Mesendoderm (in vitro differentiated cells): Measurements from ENCODE around the gene TBC1D23.

Experiments used
- DNase-seq: peaks from one replicate; pipeline ENCODE4 v3.0.0; 2013
- H2AK5ac ChIP-seq: 2 replicates; pipeline ENCODE4 v1.6.1; 2013; ENCODE audit warnings: low read length, inconsistent platforms
- H2BK120ac ChIP-seq: 2 replicates; pipeline ENCODE4 v1.6.1; 2013; ENCODE audit warnings: low read depth, mild to moderate bottlenecking, low read length, moderate library complexity, mixed read lengths
- H2BK15ac ChIP-seq: replicated peaks from 2 replicates; pipeline ENCODE4 v1.6.1; 2013; ENCODE audit warnings: low read depth, mild to moderate bottlenecking, moderate library complexity
- H2BK5ac ChIP-seq: 2 replicates; pipeline ENCODE4 v1.6.1; 2013; ENCODE audit warnings: low read length, inconsistent platforms
- H3K18ac ChIP-seq: 2 replicates; pipeline ENCODE4 v1.6.1; 2013; ENCODE audit warnings: mild to moderate bottlenecking, low read length, mixed read lengths
- H3K23ac ChIP-seq: one replicate; pipeline ENCODE4 v1.6.1; 2013; ENCODE audit warnings: low read length
- H3K27ac ChIP-seq: 2 replicates; pipeline ENCODE4 v1.5.1; 2013; ENCODE audit warnings: low read depth, mild to moderate bottlenecking, inconsistent platforms, low read length, moderate library complexity
- H3K27me3 ChIP-seq: 2 replicates; pipeline ENCODE4 v1.6.1; 2013; ENCODE audit warnings: low read length, control low read depth, mild to moderate bottlenecking, inconsistent platforms; ENCODE audit not compliant: insufficient read depth, poor library complexity
- H3K36me3 ChIP-seq: 2 replicates; pipeline ENCODE4 v1.6.1; 2013; ENCODE audit warnings: low read length, inconsistent platforms; ENCODE audit not compliant: control insufficient read depth, insufficient read depth
- H3K4ac ChIP-seq: one replicate; pipeline ENCODE4 v1.6.1; 2013; ENCODE audit warnings: low read depth, mild to moderate bottlenecking, low read length, moderate library complexity
- H3K4me1 ChIP-seq: 2 replicates; pipeline ENCODE4 v1.6.1; 2013; ENCODE audit warnings: low read depth, low read length, inconsistent platforms; ENCODE audit not compliant: control insufficient read depth
- H3K4me2 ChIP-seq: 2 replicates; pipeline ENCODE4 v1.6.1; 2013; ENCODE audit warnings: low read length
- H3K4me3 ChIP-seq: 2 replicates; pipeline ENCODE4 v1.5.1; 2013; ENCODE audit warnings: mild to moderate bottlenecking, low read length
- H3K56ac ChIP-seq: one replicate; pipeline ENCODE4 v1.6.1; 2013; ENCODE audit warnings: low read length
- H3K79me1 ChIP-seq: 2 replicates; pipeline ENCODE4 v1.6.1; 2013; ENCODE audit warnings: low read length, inconsistent platforms
- H3K79me2 ChIP-seq: 2 replicates; pipeline ENCODE4 v1.6.1; 2013; ENCODE audit warnings: mild to moderate bottlenecking, low read length; ENCODE audit not compliant: control insufficient read depth, insufficient read depth
- H3K9ac ChIP-seq: 2 replicates; pipeline ENCODE4 v1.6.1; 2013; ENCODE audit warnings: low read length, inconsistent platforms
- H4K5ac ChIP-seq: one replicate; pipeline ENCODE4 v1.6.1; 2013; ENCODE audit warnings: low read length
- H4K8ac ChIP-seq: one replicate; pipeline ENCODE4 v1.6.1; 2013; ENCODE audit warnings: low read depth, mild to moderate bottlenecking, control low read depth, low read length, moderate library complexity
- WGBS: extraction: QIAGEN DNeasy Blood & Tissue Kit; methylation state at CpG from one replicate; pipeline ENCODE4 v1.1.7; 2013; ENCODE audit warnings: low lambda C conversion rate, missing lambda C conversion rate; ENCODE audit not compliant: insufficient coverage; ENCODE audit errors: extremely low coverage; 5-methylcytosine and 5-hydroxymethylcytosine counted together

The TBC1D23 gene

DNA sequence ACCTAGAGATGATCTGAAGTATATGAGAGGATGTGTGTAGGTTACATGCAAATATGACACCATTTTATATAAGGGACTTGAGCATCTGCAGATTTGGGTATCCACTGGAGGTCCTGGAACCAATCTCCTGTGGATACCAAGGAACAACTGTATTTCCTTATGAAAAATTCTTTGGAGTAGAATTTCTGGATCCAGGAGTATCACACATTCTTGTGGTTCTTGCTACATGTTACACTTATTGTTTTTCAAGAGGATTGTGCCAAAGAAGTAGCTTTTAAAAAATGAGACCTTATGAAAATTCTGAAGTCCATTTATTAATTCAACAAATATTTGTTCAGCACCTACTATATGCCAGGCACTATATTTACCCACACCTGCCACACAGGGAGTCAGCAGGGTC is 15.7 kb upstream of the TBC1D23 start:
- Histone ChIP-seq H3K9ac (no peak overlapping the region), H4K8ac (no peak overlapping the region), H3K23ac (no peak overlapping the region), H2BK120ac (no peak overlapping the region), H2AK5ac (no peak overlapping the region), H2BK15ac (no peak overlapping the region), H3K79me2 (no peaks in the 10 kb centered on the region), H3K4me1 (no peaks in the 10 kb centered on the region), H3K27me3 (no peaks in the 10 kb centered on the region), H3K4me3 (no peak overlapping the region), H3K18ac (no peak overlapping the region), H3K56ac (no peak overlapping the region), H3K4ac (no peak overlapping the region), H3K36me3 (no peaks in the 10 kb centered on the region), H2BK5ac (no peak overlapping the region), H3K27ac (no peak overlapping the region), H4K5ac (no peak overlapping the region), H3K4me2 (no peak overlapping the region), H3K79me1 (no peaks in the 10 kb centered on the region)
- no peak for DNase-seq

DNA sequence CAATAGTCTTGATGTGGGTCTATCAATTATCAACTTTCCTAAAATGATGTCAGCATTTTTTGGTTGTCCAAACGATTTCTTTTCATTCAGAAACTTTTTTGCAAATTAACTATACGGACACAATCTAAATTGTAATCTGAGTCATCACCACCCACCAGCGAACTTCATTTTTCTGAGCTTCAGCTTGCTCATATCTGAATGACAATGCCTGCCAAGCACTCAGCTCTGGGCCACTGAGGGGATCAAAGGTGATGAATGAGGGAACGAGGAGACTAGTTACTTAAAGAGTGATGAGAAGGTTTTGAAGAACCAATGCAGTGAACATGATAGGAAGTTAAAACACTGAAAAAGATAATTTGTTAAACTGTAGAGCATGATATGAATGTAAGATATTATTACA is 14.9 kb upstream of the TBC1D23 start:
- H2BK15ac ChIP-seq: no peak overlapping the region
- no peaks in the 10 kb centered on the region for H3K79me1 ChIP-seq
- no peak overlapping the region for H3K4me2 ChIP-seq
- no peak overlapping the region for H3K27ac ChIP-seq
- no peaks in the 10 kb centered on the region for H3K79me2 ChIP-seq
- no peak overlapping the region for H3K9ac ChIP-seq
- no peak overlapping the region for H2AK5ac ChIP-seq
- no peak overlapping the region for H4K5ac ChIP-seq
- H3K4ac ChIP-seq: no peak overlapping the region
- no CpG with 5 or more reads among the region's 4 CpGs for WGBS
- no peak overlapping the region for H4K8ac ChIP-seq
- H2BK120ac ChIP-seq: no peak overlapping the region
- no peak overlapping the region for H2BK5ac ChIP-seq
- no peaks in the 10 kb centered on the region for H3K4me1 ChIP-seq
- no peak overlapping the region for H3K23ac ChIP-seq
- DNase-seq: no peak
- no peak overlapping the region for H3K18ac ChIP-seq
- no peak overlapping the region for H3K4me3 ChIP-seq
- H3K27me3 ChIP-seq: no peaks in the 10 kb centered on the region
- no peaks in the 10 kb centered on the region for H3K36me3 ChIP-seq
- H3K56ac ChIP-seq: no peak overlapping the region

DNA sequence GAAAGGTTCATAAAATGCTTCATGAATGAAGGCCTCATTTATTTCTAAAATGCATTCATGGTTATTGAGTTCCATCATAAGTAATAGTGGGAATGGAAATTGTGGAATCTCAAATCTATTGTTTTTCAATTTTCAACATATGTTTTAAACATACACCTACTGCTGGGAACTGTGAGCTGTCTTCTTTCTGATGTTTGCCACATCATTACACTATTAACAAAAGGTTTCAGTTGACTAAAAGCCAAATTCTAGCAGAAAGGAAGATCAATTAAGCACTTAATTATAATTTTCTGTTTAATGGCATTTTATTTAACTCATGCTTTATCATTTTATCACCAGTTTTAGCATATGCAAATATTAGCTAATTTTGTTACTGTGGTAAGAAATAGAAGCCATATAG is 13.8 kb upstream of the TBC1D23 start:
- no peaks in the 10 kb centered on the region for H3K4me1 ChIP-seq
- no peak overlapping the region for H4K8ac ChIP-seq
- no peak overlapping the region for H3K4ac ChIP-seq
- H3K18ac ChIP-seq: no peak overlapping the region
- H3K36me3 ChIP-seq: no peaks in the 10 kb centered on the region
- H2BK5ac ChIP-seq: no peak overlapping the region
- no peak overlapping the region for H4K5ac ChIP-seq
- H3K79me1 ChIP-seq: no peaks in the 10 kb centered on the region
- H3K56ac ChIP-seq: no peak overlapping the region
- no peak overlapping the region for H2AK5ac ChIP-seq
- H3K27me3 ChIP-seq: no peaks in the 10 kb centered on the region
- no peak overlapping the region for H3K27ac ChIP-seq
- H3K79me2 ChIP-seq: no peaks in the 10 kb centered on the region
- no peak overlapping the region for H2BK15ac ChIP-seq
- H3K9ac ChIP-seq: no peak overlapping the region
- no peak overlapping the region for H3K4me2 ChIP-seq
- no peak overlapping the region for H2BK120ac ChIP-seq
- H3K4me3 ChIP-seq: no peak overlapping the region
- DNase-seq: no peak
- no peak overlapping the region for H3K23ac ChIP-seq

DNA sequence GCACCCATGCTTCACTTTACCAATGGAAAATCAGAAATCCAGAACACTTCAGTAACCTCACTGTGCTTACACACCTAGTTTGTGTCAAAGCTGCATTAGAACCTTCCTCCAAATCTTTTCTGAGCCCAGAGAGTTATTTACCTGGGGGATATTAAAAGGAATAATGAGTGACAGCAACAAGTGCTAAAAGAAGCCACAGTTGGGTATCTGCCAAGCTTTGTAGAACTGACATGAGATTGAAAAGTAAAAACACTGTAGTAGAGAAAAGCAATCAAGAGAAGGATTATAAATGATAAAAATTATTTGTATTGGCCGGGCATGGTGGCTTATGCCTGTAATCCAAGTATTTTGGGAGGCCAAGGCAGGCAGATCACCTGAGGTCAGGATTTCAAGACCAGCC is 8.8 kb upstream of the TBC1D23 start:
- Histone ChIP-seq H3K18ac (no peak overlapping the region), H3K23ac (no peak overlapping the region), H3K56ac (no peak overlapping the region), H3K4me3 (no peak overlapping the region), H4K5ac (no peak overlapping the region), H3K4me1 (no peaks in the 10 kb centered on the region), H3K27ac (no peak overlapping the region), H2AK5ac (no peak overlapping the region), H3K9ac (no peak overlapping the region), H4K8ac (no peak overlapping the region), H2BK15ac (no peak overlapping the region), H2BK5ac (no peak overlapping the region), H3K27me3 (no peaks in the 10 kb centered on the region), H3K36me3 (no peaks in the 10 kb centered on the region), H3K79me1 (no peaks in the 10 kb centered on the region), H2BK120ac (no peak overlapping the region), H3K79me2 (no peaks in the 10 kb centered on the region), H3K4me2 (no peak overlapping the region), H3K4ac (no peak overlapping the region)
- no peak for DNase-seq
- no CpG with 5 or more reads among the region's 1 CpG for WGBS

DNA sequence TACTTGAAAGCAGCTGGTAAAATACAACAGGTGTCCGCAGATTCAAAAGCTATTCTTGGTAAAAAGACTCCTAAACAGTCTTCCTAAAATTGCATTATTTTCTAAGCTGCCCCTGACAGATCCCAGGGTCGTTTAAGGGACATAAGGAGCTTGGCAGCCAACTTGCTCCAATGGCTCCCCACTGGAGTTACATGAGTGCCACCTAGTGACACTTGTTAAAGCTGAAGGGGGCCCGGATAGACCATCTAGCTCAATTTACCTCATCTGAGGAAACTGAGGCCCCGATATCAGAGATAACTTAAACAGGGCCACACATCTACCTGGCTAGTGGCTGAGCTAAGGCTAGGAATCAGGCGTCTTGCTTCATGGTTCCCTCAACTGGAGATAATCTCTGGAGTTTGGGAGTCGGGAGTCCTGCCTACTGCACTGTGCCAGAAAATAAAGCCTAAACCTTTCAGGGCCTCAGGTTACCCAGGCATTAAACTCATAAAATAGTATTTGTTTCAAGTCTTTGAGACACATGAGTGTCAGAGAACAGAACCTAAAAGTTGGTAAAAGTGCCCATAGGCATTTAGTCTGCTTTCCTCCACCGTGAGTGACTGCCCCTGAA is 6.5 kb upstream of the TBC1D23 start:
- no peak overlapping the region for H2BK120ac ChIP-seq
- H4K5ac ChIP-seq: no peak overlapping the region
- H3K4me2 ChIP-seq: no peak overlapping the region
- H3K9ac ChIP-seq: no peak overlapping the region
- no peak overlapping the region for H3K27ac ChIP-seq
- H3K4me1 ChIP-seq: no peaks in the 10 kb centered on the region
- H2BK15ac ChIP-seq: no peak overlapping the region
- H4K8ac ChIP-seq: no peak overlapping the region
- no peak overlapping the region for H3K4me3 ChIP-seq
- H3K36me3 ChIP-seq: no peaks in the 10 kb centered on the region
- H3K18ac ChIP-seq: no peak overlapping the region
- H2AK5ac ChIP-seq: no peak overlapping the region
- no peak overlapping the region for H2BK5ac ChIP-seq
- H3K79me2 ChIP-seq: no peaks in the 10 kb centered on the region
- DNase-seq: peak; percentile 83
- no peak overlapping the region for H3K23ac ChIP-seq
- no CpG with 5 or more reads among the region's 7 CpGs for WGBS
- H3K79me1 ChIP-seq: no peaks in the 10 kb centered on the region
- H3K56ac ChIP-seq: no peak overlapping the region
- no peak overlapping the region for H3K4ac ChIP-seq
- H3K27me3 ChIP-seq: no peaks in the 10 kb centered on the region

DNA sequence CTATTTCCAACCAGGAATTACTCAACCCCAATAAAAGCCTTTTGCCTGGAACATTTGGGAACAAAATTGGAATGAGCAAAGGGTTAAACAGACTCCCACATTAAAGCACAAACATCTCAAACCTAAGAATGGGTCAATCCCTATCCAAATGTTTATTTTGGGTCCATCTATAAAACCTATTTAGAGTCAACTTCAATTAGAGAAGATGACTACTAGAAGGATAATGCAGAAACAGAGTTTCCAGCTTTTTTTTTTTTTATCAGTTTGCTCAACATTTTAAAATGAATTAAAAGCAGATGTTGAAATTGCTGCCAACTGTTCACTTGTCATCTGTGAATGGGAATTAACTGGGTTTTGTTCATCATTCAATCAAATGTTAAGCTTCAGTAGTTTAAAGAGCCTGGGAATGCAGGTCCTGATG is 4.1 kb upstream of the TBC1D23 start:
- Histone ChIP-seq H3K36me3 (no peaks in the 10 kb centered on the region), H3K79me1 (peaks cover 6% of the 10 kb centered on the region), H4K5ac (no peak overlapping the region), H3K9ac (no peak overlapping the region), H3K56ac (no peak overlapping the region), H3K27me3 (no peaks in the 10 kb centered on the region), H3K4me2 (no peak overlapping the region), H3K4me3 (no peak overlapping the region), H3K4me1 (no peaks in the 10 kb centered on the region), H2AK5ac (no peak overlapping the region), H3K4ac (no peak overlapping the region), H3K79me2 (peaks cover 7% of the 10 kb centered on the region), H3K27ac (no peak overlapping the region), H4K8ac (no peak overlapping the region), H3K23ac (no peak overlapping the region), H2BK15ac (no peak overlapping the region), H2BK5ac (no peak overlapping the region), H2BK120ac (no peak overlapping the region), H3K18ac (no peak overlapping the region)
- peak; percentile 7 for DNase-seq
